HEK293 (cell line): ENCODE results near the gene UBE4B.

ENCODE experiments used
- KLF7 ChIP-seq: fragments of 450-650 bp; formaldehyde crosslinking; IDR thresholded peaks from 2 replicates; pipeline ENCODE4 v1.5.1; 2016; ENCODE audit warnings: missing biosample characterization, missing genetic modification characterization, borderline replicate concordance
- ZNF175 ChIP-seq: fragments of 450-650 bp; formaldehyde crosslinking; IDR thresholded peaks from 2 replicates; pipeline ENCODE4 v1.5.1; 2016; ENCODE audit warnings: missing biosample characterization, missing genetic modification characterization
- ZNF558 ChIP-seq: fragments of 450-650 bp; formaldehyde crosslinking; IDR thresholded peaks from 2 replicates; pipeline ENCODE4 v1.5.1; 2016; ENCODE audit warnings: missing biosample characterization, missing genetic modification characterization
- ZNF626 ChIP-seq: fragments of 450-650 bp; sonication (Bioruptor Pico); formaldehyde crosslinking; IDR thresholded peaks from 2 replicates; pipeline ENCODE4 v1.5.1; 2018; ENCODE audit warnings: missing biosample characterization, missing genetic modification characterization, inconsistent platforms
- ZNF629 ChIP-seq: fragments of 450-650 bp; formaldehyde crosslinking; IDR thresholded peaks from 2 replicates; pipeline ENCODE4 v1.5.1; 2017; ENCODE audit warnings: missing biosample characterization, missing genetic modification characterization
- ZNF660 ChIP-seq: fragments of 450-650 bp; IDR thresholded peaks from 2 replicates; pipeline ENCODE4 v1.5.1; 2018; ENCODE audit warnings: missing biosample characterization, mild to moderate bottlenecking, missing genetic modification characterization
- ZSCAN30 ChIP-seq: fragments of 450-650 bp; IDR thresholded peaks from 2 replicates; pipeline ENCODE4 v1.5.1; 2018; ENCODE audit warnings: missing biosample characterization, mild to moderate bottlenecking, missing genetic modification characterization, moderate library complexity
- TF ChIP-seq, protein P1 (sequence below): fragments of 450-650 bp; formaldehyde crosslinking; IDR thresholded peaks from 2 replicates; pipeline ENCODE4 v1.5.1; 2016; ENCODE audit warnings: missing biosample characterization, missing genetic modification characterization

DNA sequence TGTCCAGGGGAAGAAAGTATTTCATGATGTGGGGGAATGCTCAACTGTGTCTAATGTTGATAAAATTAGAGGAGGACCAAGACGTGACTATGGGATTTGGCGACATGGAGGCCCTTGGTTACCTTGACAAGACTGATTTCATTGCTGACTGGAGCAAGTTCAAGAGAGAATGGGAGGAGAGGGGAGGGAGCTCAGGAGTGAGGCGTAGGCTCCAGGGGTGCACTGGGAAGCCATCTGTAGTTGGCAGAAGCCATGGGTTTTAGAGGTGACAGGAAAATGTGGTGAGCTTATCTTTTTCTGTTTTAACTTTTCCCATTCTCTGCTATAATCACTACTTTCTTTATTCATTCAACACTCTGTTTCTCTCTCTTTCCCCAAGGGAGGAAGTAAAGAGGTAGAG, 15.8 kb downstream of the UBE4B start:
- TF ChIP-seq ZNF626, result no peak
- no peak for TF ChIP-seq ZSCAN30 (tag by site-specific recombination)
- TF ChIP-seq ZNF558, result no peak
- TF ChIP-seq, protein P1, sequence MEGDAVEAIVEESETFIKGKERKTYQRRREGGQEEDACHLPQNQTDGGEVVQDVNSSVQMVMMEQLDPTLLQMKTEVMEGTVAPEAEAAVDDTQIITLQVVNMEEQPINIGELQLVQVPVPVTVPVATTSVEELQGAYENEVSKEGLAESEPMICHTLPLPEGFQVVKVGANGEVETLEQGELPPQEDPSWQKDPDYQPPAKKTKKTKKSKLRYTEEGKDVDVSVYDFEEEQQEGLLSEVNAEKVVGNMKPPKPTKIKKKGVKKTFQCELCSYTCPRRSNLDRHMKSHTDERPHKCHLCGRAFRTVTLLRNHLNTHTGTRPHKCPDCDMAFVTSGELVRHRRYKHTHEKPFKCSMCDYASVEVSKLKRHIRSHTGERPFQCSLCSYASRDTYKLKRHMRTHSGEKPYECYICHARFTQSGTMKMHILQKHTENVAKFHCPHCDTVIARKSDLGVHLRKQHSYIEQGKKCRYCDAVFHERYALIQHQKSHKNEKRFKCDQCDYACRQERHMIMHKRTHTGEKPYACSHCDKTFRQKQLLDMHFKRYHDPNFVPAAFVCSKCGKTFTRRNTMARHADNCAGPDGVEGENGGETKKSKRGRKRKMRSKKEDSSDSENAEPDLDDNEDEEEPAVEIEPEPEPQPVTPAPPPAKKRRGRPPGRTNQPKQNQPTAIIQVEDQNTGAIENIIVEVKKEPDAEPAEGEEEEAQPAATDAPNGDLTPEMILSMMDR (tag by site-specific recombination), result no peak
- TF ChIP-seq ZNF175 (tag by site-specific recombination), result no peak
- no peak for TF ChIP-seq KLF7
- TF ChIP-seq ZNF629, result no peak
- TF ChIP-seq ZNF660, result no peak
